ENCODE data around the gene FOLR3.

The FOLR3 gene

GRCh38 chr11:72100462-72100861, 35.1 kb upstream of the FOLR3 start:
- no peak for TF ChIP-seq USF1 (IDR thresholded peaks at IDR 0.05)
- TF ChIP-seq TEAD4 (IDR thresholded peaks at IDR 0.05) = no peak
- no peak for TF ChIP-seq FOXM1 (IDR thresholded peaks at IDR 0.05; ENCODE audit: borderline replicate concordance, low read depth)
- TF ChIP-seq REST (IDR thresholded peaks at IDR 0.05; ENCODE audit: low read depth) = no peak
- no peak for TF ChIP-seq EGR1 (IDR thresholded peaks at IDR 0.05)
- no peak for TF ChIP-seq NFIC (IDR thresholded peaks at IDR 0.05)
- TF ChIP-seq MAX (IDR thresholded peaks at IDR 0.05) = no peak
- no peak for TF ChIP-seq ZBTB7A (IDR thresholded peaks at IDR 0.05; ENCODE audit: low read depth)
- no peak for TF ChIP-seq YY1 (IDR thresholded peaks at IDR 0.05; ENCODE audit: low read depth)
- TF ChIP-seq CEBPB (IDR thresholded peaks at IDR 0.05) = no peak

GRCh38 chr11:72102162-72102561, 33.4 kb upstream of the FOLR3 start:
- TF ChIP-seq YY1 (IDR thresholded peaks at IDR 0.05; ENCODE audit: low read depth) (no peak), REST (IDR thresholded peaks at IDR 0.05; ENCODE audit: low read depth) (no peak), EP300 (IDR thresholded peaks at IDR 0.05; ENCODE audit: borderline replicate concordance) (no peak), CREB1 (IDR thresholded peaks at IDR 0.05; ENCODE audit: low read depth) (no peak), FOXM1 (IDR thresholded peaks at IDR 0.05; ENCODE audit: borderline replicate concordance, low read depth) (no peak), TAF1 (IDR thresholded peaks at IDR 0.05; ENCODE audit: low read depth) (no peak), CEBPB (IDR thresholded peaks at IDR 0.05) (no peak), RAD21 (IDR thresholded peaks at IDR 0.05; ENCODE audit: low read depth) (no peak), ZBTB7A (IDR thresholded peaks at IDR 0.05; ENCODE audit: low read depth) (no peak), NFIC (IDR thresholded peaks at IDR 0.05) (no peak), TEAD4 (IDR thresholded peaks at IDR 0.05) (no peak), USF1 (IDR thresholded peaks at IDR 0.05) (no peak), MAX (IDR thresholded peaks at IDR 0.05) (no peak), EGR1 (IDR thresholded peaks at IDR 0.05) (no peak)

- TF ChIP-seq CEBPB (IDR thresholded peaks at IDR 0.05) (no peak), USF1 (IDR thresholded peaks at IDR 0.05) (no peak), TCF12 (IDR thresholded peaks at IDR 0.05; ENCODE audit: low read depth) (no peak), FOXM1 (IDR thresholded peaks at IDR 0.05; ENCODE audit: borderline replicate concordance, low read depth) (no peak)
These were observed 32.9 kb upstream of the FOLR3 start for GRCh38 chr11:72102631-72102945.

GRCh38 chr11:72102946-72103753, 32.4 kb upstream of the FOLR3 start, which contains the start of gene LAMTOR1:
Gene LAMTOR1 (minus strand): TSS chr11:72103297. CDS start chr11:72103224, 73 bp downstream.
- TF ChIP-seq TCF12 (IDR thresholded peaks at IDR 0.05; ENCODE audit: low read depth) (peak; percentile 27; the same call in 1 of the 2 replicates), NFIC (IDR thresholded peaks at IDR 0.05) (no peak), REST (IDR thresholded peaks at IDR 0.05; ENCODE audit: low read depth) (no peak), YY1 (IDR thresholded peaks at IDR 0.05; ENCODE audit: low read depth) (peak; percentile 52), MAX (IDR thresholded peaks at IDR 0.05) (peak; percentile 74), TAF1 (IDR thresholded peaks at IDR 0.05; ENCODE audit: low read depth) (peak; percentile 76), CREB1 (IDR thresholded peaks at IDR 0.05; ENCODE audit: low read depth) (no peak), TEAD4 (IDR thresholded peaks at IDR 0.05) (no peak), CEBPB (IDR thresholded peaks at IDR 0.05) (no peak), EGR1 (IDR thresholded peaks at IDR 0.05) (no peak), USF1 (IDR thresholded peaks at IDR 0.05) (peak; percentile 98), ZBTB7A (IDR thresholded peaks at IDR 0.05; ENCODE audit: low read depth) (no peak), FOXM1 (IDR thresholded peaks at IDR 0.05; ENCODE audit: borderline replicate concordance, low read depth) (no peak), EP300 (IDR thresholded peaks at IDR 0.05; ENCODE audit: borderline replicate concordance) (no peak), RAD21 (IDR thresholded peaks at IDR 0.05; ENCODE audit: low read depth) (no peak)

All from Ishikawa (cell line).